WTC11 (cell line): ENCODE results near the gene EPM2AIP1. TPM values are rescaled to one million over a fixed set of nuclear protein-coding genes. Genes with fewer than 3 reads are reported as not detected.

Source experiments
- ATAC-seq: fragments of 200-7000 bp; cut with Tn5 transposase; 2 replicates; pipeline ENCODE4 v1.10.0; 2021; ENCODE audit warnings: mild to moderate bottlenecking, moderate library complexity
- CTCF ChIA-PET: fragments of 300-600 bp; sonication (Branson Sonifier 250); formaldehyde crosslinking; loops from one replicate; lab custom pipeline; 2021; ENCODE audit warnings: antibody characterized with exemption; lab: Charles Lee
- POLR2A ChIA-PET: fragments of 350-600 bp; sonication (Branson Sonifier 250); formaldehyde crosslinking; loops from one replicate; lab custom pipeline; 2021; ENCODE audit warnings: antibody characterized with exemption; lab: Charles Lee
- DNase-seq: peaks from one replicate; pipeline ENCODE4 v3.0.0; 2021; ENCODE audit warnings: low spot score
- H3K27ac Mint-ChIP-seq: 2 replicates; pipeline ENCODE4 v1.8.0; 2021; ENCODE audit warnings: mixed read lengths
- H3K27me3 Mint-ChIP-seq: 2 replicates; pipeline ENCODE4 v1.8.0; 2021; ENCODE audit warnings: low read depth, mild to moderate bottlenecking, moderate library complexity, mixed read lengths
- H3K36me3 Mint-ChIP-seq: 2 replicates; pipeline ENCODE4 v1.8.0; 2021; ENCODE audit warnings: mixed read lengths
- H3K4me1 Mint-ChIP-seq: 2 replicates; pipeline ENCODE4 v1.8.0; 2022; ENCODE audit warnings: mixed read lengths
- H3K4me3 Mint-ChIP-seq: 2 replicates; pipeline ENCODE4 v1.8.0; 2021; ENCODE audit warnings: mild to moderate bottlenecking, moderate library complexity, mixed read lengths
- H3K9me3 Mint-ChIP-seq: 2 replicates; pipeline ENCODE4 v1.8.0; 2021; ENCODE audit warnings: mixed read lengths
- ATF1 ChIP-seq: sonication (generic); formaldehyde crosslinking; IDR thresholded peaks from 2 replicates; pipeline ENCODE4 v1.8.1; 2023; ENCODE audit warnings: mild to moderate bottlenecking, moderate library complexity, missing genetic modification reagents
- CBFB ChIP-seq: sonication (generic); formaldehyde crosslinking; IDR thresholded peaks from 2 replicates; pipeline ENCODE4 v1.8.1; 2022; ENCODE audit warnings: mild to moderate bottlenecking, low read depth, missing genetic modification reagents
- CREB1 ChIP-seq: sonication (generic); formaldehyde crosslinking; IDR thresholded peaks from 2 replicates; pipeline ENCODE4 v1.8.0; 2023; ENCODE audit warnings: mild to moderate bottlenecking, missing genetic modification reagents
- ELF4 ChIP-seq: sonication (generic); formaldehyde crosslinking; IDR thresholded peaks from 2 replicates; pipeline ENCODE4 v1.8.1; 2022; ENCODE audit warnings: low read depth, mild to moderate bottlenecking, moderate library complexity, missing genetic modification reagents
- EMX1 ChIP-seq: fragments of 250-450 bp; sonication (Bioruptor Pico); IDR thresholded peaks from 2 replicates; pipeline ENCODE4 v1.8.0; 2021; ENCODE audit warnings: mild to moderate bottlenecking
- FOXK1 ChIP-seq: sonication (generic); formaldehyde crosslinking; IDR thresholded peaks from 2 replicates; pipeline ENCODE4 v1.8.0; 2022; ENCODE audit warnings: mild to moderate bottlenecking, moderate library complexity, missing genetic modification reagents
- GTF2I ChIP-seq: fragments of 250-450 bp; sonication (Bioruptor Pico); conservative IDR thresholded peaks from 2 replicates; pipeline ENCODE4 v1.4.0; 2021; ENCODE audit warnings: mild to moderate bottlenecking
- JAZF1 ChIP-seq: fragments of 250-450 bp; sonication (Bioruptor Pico); IDR thresholded peaks from 2 replicates; pipeline ENCODE4 v1.9.0; 2021; ENCODE audit warnings: moderate library complexity, mild to moderate bottlenecking, inconsistent platforms
- MXD4 ChIP-seq: fragments of 250-450 bp; sonication (Bioruptor Pico); IDR thresholded peaks from 2 replicates; pipeline ENCODE4 v1.8.0; 2021; ENCODE audit warnings: mild to moderate bottlenecking, moderate library complexity, borderline replicate concordance
- NFYB ChIP-seq: sonication (generic); formaldehyde crosslinking; conservative IDR thresholded peaks from 2 replicates; pipeline ENCODE4 v1.8.0; 2022; ENCODE audit warnings: low read depth, missing genetic modification reagents
- NR3C1 ChIP-seq: sonication (generic); formaldehyde crosslinking; conservative IDR thresholded peaks from 2 replicates; pipeline ENCODE4 v1.8.1; 2023; ENCODE audit warnings: low read depth, mild to moderate bottlenecking, missing genetic modification reagents
- OVOL2 ChIP-seq: fragments of 250-450 bp; sonication (Bioruptor Pico); IDR thresholded peaks from 2 replicates; pipeline ENCODE4 v1.9.0; 2021; ENCODE audit warnings: mild to moderate bottlenecking, borderline replicate concordance
- SOX15 ChIP-seq: fragments of 250-450 bp; sonication (Bioruptor Pico); IDR thresholded peaks from 2 replicates; pipeline ENCODE4 v1.9.0; 2021; ENCODE audit warnings: mild to moderate bottlenecking
- TP53 ChIP-seq: sonication (generic); formaldehyde crosslinking; IDR thresholded peaks from 2 replicates; pipeline ENCODE4 v1.8.1; 2023; ENCODE audit warnings: mild to moderate bottlenecking, missing genetic modification reagents
- ZNF219 ChIP-seq: sonication (generic); formaldehyde crosslinking; IDR thresholded peaks from 2 replicates; pipeline ENCODE4 v1.8.0; 2023; ENCODE audit warnings: missing genetic modification reagents, mild to moderate bottlenecking, borderline replicate concordance
- ZNF317 ChIP-seq: sonication (generic); formaldehyde crosslinking; IDR thresholded peaks from 2 replicates; pipeline ENCODE4 v1.8.1; 2023; ENCODE audit warnings: low read depth, mild to moderate bottlenecking, moderate library complexity, missing genetic modification reagents, borderline replicate concordance
- ZNF396 ChIP-seq: fragments of 250-450 bp; sonication (Bioruptor Pico); IDR thresholded peaks from 2 replicates; pipeline ENCODE4 v1.8.0; 2021; ENCODE audit warnings: mild to moderate bottlenecking, moderate library complexity, borderline replicate concordance
- total RNA-seq: library from RNA; stranded (reverse); gene quantifications from 3 replicates; pipeline ENCODE4 v1.2.3, GENCODE V29; 2021
- TF ChIP-seq, protein P1 (sequence below): fragments of 250-450 bp; sonication (Bioruptor Pico); IDR thresholded peaks from 2 replicates; pipeline ENCODE4 v1.9.0; 2021; ENCODE audit warnings: mild to moderate bottlenecking
- TF ChIP-seq, protein P2 (sequence below): sonication (generic); formaldehyde crosslinking; conservative IDR thresholded peaks from 2 replicates; pipeline ENCODE4 v1.8.1; 2023; ENCODE audit warnings: mild to moderate bottlenecking, low read depth, missing genetic modification reagents, moderate library complexity
- TF ChIP-seq, protein P3 (sequence below): sonication (generic); formaldehyde crosslinking; IDR thresholded peaks from 2 replicates; pipeline ENCODE4 v1.8.0; 2022; ENCODE audit warnings: mild to moderate bottlenecking, missing genetic modification reagents
- TF ChIP-seq, protein P4 (sequence below): fragments of 250-450 bp; sonication (Bioruptor Pico); IDR thresholded peaks from 2 replicates; pipeline ENCODE4 v2.1.2; 2022; ENCODE audit warnings: mild to moderate bottlenecking, moderate library complexity
- TF ChIP-seq, protein P5 (sequence below): fragments of 250-450 bp; sonication (Bioruptor Pico); IDR thresholded peaks from 2 replicates; pipeline ENCODE4 v1.9.0; 2021; ENCODE audit warnings: moderate library complexity, mild to moderate bottlenecking, inconsistent platforms, borderline replicate concordance

The EPM2AIP1 gene
- total RNA-seq, 1 experiment from 2014 or later = 11.0 TPM

DNA sequence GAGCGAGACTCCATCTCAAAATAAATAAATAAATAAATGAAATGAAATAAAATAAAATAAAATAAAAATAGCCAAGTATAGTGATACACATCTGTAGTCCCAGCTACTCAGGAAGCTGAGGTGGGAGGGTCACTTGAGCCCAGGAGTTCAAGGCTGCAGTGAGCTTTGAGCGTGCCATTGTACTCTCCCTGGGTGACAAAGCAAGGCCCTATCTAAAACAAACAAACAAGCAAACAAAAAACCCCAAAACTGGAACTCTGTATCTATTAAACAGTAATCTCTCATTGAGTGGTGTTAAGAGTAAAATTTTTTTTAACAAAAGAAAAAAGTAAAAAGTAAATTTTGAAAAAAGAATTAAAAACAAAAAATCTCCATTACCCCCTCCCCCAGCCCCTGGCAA is 20.8 kb downstream of the EPM2AIP1 start (continued):
- TF ChIP-seq, protein P1, sequence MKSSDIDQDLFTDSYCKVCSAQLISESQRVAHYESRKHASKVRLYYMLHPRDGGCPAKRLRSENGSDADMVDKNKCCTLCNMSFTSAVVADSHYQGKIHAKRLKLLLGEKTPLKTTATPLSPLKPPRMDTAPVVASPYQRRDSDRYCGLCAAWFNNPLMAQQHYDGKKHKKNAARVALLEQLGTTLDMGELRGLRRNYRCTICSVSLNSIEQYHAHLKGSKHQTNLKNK = no peak
- no peak for TF ChIP-seq TP53 (CRISPR knock-in tag)
- no peak for TF ChIP-seq EMX1 (CRISPR knock-in tag)
- TF ChIP-seq, protein P2, sequence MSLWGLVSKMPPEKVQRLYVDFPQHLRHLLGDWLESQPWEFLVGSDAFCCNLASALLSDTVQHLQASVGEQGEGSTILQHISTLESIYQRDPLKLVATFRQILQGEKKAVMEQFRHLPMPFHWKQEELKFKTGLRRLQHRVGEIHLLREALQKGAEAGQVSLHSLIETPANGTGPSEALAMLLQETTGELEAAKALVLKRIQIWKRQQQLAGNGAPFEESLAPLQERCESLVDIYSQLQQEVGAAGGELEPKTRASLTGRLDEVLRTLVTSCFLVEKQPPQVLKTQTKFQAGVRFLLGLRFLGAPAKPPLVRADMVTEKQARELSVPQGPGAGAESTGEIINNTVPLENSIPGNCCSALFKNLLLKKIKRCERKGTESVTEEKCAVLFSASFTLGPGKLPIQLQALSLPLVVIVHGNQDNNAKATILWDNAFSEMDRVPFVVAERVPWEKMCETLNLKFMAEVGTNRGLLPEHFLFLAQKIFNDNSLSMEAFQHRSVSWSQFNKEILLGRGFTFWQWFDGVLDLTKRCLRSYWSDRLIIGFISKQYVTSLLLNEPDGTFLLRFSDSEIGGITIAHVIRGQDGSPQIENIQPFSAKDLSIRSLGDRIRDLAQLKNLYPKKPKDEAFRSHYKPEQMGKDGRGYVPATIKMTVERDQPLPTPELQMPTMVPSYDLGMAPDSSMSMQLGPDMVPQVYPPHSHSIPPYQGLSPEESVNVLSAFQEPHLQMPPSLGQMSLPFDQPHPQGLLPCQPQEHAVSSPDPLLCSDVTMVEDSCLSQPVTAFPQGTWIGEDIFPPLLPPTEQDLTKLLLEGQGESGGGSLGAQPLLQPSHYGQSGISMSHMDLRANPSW (CRISPR knock-in tag) = no peak
- TF ChIP-seq ZNF219 (CRISPR knock-in tag) = no peak
- TF ChIP-seq ATF1 = no peak
- TF ChIP-seq NFYB (CRISPR knock-in tag) = no peak

DNA sequence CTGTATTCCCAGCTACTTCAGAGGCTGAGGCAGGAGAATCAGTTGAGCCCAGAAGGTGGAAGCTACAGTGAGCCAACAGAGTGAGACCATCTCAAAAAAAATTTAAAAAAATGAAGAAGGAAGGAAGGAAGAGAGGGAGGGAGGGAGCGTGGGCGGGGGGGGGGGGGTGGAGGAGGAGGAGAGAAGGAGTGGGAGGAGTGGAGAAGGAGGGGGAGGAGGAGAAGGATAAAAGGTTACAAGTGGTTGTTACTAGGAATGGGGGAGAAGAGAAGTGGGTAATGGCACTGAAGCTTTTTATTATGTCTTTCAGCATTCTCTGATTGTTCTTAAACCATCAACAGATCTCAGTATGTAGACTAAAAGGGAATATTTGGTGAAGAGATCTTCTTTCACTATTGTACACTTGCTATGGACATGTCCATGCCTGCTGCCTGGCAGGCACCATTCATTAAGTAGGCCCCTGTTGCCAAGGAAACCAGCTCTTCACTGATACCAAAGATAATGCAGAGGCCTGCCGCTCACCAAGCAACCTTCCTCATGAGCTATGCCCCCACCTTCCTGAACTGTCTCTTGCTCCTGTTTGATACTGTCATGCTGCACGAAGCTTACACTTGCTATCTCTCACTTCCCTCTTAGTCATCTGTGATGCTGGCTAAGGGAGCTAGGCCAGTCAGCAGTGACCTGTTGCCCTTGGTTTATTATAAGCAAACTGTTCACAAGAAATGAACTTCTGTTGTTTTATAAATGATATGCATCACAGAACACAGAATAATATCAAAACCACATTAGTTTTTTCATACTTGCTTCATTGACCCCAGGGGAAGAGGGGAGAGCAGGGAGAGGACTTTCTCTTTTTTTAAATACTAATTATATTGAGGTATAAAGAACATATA is 23.1 kb downstream of the EPM2AIP1 start:
- peak; percentile 75 for ATAC-seq
- no peak for TF ChIP-seq ELF4 (CRISPR knock-in tag)
- TF ChIP-seq, all 79 proteins: peak for 0
- H3K9me3 Mint-ChIP-seq = no peaks in the 10 kb centered on the region
- H3K4me1 Mint-ChIP-seq = peaks cover 30% of the 10 kb centered on the region
- POLR2A ChIA-PET = interaction anchor here (2.0 kb wide), 1 partner anchor 23 kb away, joined by 11 read pairs; the partner anchor contains the start of genes EPM2AIP1 and MLH1
- peak overlapping the region; percentile 61 for H3K27ac Mint-ChIP-seq
- H3K4me3 Mint-ChIP-seq = no peak overlapping the region
- H3K27me3 Mint-ChIP-seq = no peaks in the 10 kb centered on the region
- H3K36me3 Mint-ChIP-seq = no peaks in the 10 kb centered on the region
- CTCF ChIA-PET = interaction anchor here (0.9 to 1.6 kb wide), 3 partner anchors 11 to 65 kb away, joined by 4 to 14 read pairs (median 5); partner anchors contain the start of gene TRANK1
- no peak for DNase-seq

DNA sequence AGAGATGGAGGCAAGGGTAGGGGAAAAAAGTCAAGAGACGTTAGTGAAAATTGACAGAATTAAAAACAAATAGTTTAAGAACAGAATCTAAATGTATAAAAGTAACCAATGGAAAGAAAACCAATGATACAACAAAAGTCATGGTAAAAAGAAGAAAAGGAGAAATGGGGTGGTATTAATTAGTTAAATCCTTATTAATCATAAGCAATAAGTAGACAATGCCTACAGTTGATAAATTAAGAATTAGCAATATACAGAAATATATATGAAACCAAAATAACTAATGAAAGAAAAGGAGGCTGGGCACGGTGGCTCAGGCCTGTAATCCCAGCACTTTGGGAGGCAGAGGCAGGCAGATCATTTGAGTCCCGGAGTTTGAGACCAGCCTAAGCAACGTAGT is 23.8 kb downstream of the EPM2AIP1 start:
- POLR2A ChIA-PET = interaction anchor here (2.0 kb wide), 1 partner anchor 24 kb away, joined by 11 read pairs; the partner anchor contains the start of genes EPM2AIP1 and MLH1

More for the DNA sequence above, 23.8 kb downstream of the EPM2AIP1 start:
- H3K27ac Mint-ChIP-seq = no peak overlapping the region
- no peaks in the 10 kb centered on the region for H3K36me3 Mint-ChIP-seq
- TF ChIP-seq, protein P3, sequence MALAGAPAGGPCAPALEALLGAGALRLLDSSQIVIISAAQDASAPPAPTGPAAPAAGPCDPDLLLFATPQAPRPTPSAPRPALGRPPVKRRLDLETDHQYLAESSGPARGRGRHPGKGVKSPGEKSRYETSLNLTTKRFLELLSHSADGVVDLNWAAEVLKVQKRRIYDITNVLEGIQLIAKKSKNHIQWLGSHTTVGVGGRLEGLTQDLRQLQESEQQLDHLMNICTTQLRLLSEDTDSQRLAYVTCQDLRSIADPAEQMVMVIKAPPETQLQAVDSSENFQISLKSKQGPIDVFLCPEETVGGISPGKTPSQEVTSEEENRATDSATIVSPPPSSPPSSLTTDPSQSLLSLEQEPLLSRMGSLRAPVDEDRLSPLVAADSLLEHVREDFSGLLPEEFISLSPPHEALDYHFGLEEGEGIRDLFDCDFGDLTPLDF = no peak
- TF ChIP-seq, protein P4, sequence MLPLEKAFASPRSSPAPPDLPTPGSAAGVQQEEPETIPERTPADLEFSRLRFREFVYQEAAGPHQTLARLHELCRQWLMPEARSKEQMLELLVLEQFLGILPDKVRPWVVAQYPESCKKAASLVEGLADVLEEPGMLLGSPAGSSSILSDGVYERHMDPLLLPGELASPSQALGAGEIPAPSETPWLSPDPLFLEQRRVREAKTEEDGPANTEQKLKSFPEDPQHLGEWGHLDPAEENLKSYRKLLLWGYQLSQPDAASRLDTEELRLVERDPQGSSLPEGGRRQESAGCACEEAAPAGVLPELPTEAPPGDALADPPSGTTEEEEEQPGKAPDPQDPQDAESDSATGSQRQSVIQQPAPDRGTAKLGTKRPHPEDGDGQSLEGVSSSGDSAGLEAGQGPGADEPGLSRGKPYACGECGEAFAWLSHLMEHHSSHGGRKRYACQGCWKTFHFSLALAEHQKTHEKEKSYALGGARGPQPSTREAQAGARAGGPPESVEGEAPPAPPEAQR (CRISPR knock-in tag) = no peak
- TF ChIP-seq JAZF1 (CRISPR knock-in tag) (no peak), MXD4 (no peak), FOXK1 (CRISPR knock-in tag) (no peak), CREB1 (no peak), ZNF396 (CRISPR knock-in tag) (no peak), OVOL2 (CRISPR knock-in tag) (no peak), ZNF317 (CRISPR knock-in tag) (no peak), CBFB (no peak), ATF1 (no peak), NR3C1 (CRISPR knock-in tag) (no peak), NFYB (CRISPR knock-in tag) (no peak), SOX15 (CRISPR knock-in tag) (no peak), GTF2I (CRISPR knock-in tag) (no peak)
- TF ChIP-seq, protein P5, sequence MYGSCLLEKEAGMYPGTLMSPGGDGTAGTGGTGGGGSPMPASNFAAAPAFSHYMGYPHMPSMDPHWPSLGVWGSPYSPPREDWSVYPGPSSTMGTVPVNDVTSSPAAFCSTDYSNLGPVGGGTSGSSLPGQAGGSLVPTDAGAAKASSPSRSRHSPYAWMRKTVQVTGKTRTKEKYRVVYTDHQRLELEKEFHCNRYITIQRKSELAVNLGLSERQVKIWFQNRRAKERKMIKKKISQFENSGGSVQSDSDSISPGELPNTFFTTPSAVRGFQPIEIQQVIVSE = no peak
- no peak overlapping the region for H3K4me3 Mint-ChIP-seq
- no peaks in the 10 kb centered on the region for H3K9me3 Mint-ChIP-seq
- no peak for ATAC-seq
- H3K27me3 Mint-ChIP-seq = no peaks in the 10 kb centered on the region
- CTCF ChIA-PET = interaction anchor here (1.6 kb wide), 1 partner anchor 10 kb away, joined by 14 read pairs; no protein-coding TSS in a partner anchor
- DNase-seq = no peak
- H3K4me1 Mint-ChIP-seq = peaks cover 34% of the 10 kb centered on the region
